OCI-LY1 (cell line): ENCODE data around the gene TMEM253.

Experiments used
- CTCF ChIP-seq: fragments of 200-600 bp; sonication (generic), shearing (Covaris generic); IDR thresholded peaks from 2 replicates; pipeline ENCODE4 v1.5.1; 2017; ENCODE audit warnings: mild to moderate bottlenecking, antibody characterized with exemption, low read length, moderate library complexity, mixed read lengths
- EZH2 ChIP-seq: fragments of 200-600 bp; sonication (generic), shearing (Covaris generic); IDR thresholded peaks from 2 replicates; pipeline ENCODE4 v1.8.0; 2017; ENCODE audit warnings: borderline replicate concordance, mixed run types, mild to moderate bottlenecking, antibody characterized with exemption, low read length, moderate library complexity, mixed read lengths

- TF ChIP-seq CTCF: no peak; the same call in 1 of the 2 replicates
- no peak for TF ChIP-seq EZH2
These were observed 2.5 kb downstream of the TMEM253 start for GRCh38 chr14:21103411-21103709.
